Osteoblast (primary cell): Measurements from ENCODE around the gene VMAC. TPM values are rescaled to one million over a fixed set of nuclear protein-coding genes. Genes with fewer than 3 reads are reported as not detected.
A peak's percentile ranks its signal among the peaks of the same experiment; 100 is the strongest.

Experiments
- DNase-seq: peaks from one replicate; pipeline ENCODE4 v3.0.0; 2011; ENCODE audit warnings: low spot score, mixed read lengths; ENCODE audit not compliant: insufficient read length; ENCODE audit errors: missing footprints
- H2AFZ ChIP-seq: 2 replicates; pipeline ENCODE4 v1.6.0; 2011; ENCODE audit warnings: mild to moderate bottlenecking, low read length
- H3K27ac ChIP-seq: 2 replicates; pipeline ENCODE4 v1.5.1; 2011; ENCODE audit warnings: mild to moderate bottlenecking, low read depth, low read length, moderate library complexity
- H3K27me3 ChIP-seq: 2 replicates; pipeline ENCODE4 v1.6.0; 2012; ENCODE audit warnings: mild to moderate bottlenecking, control low read depth, inconsistent platforms, low read length, moderate library complexity; ENCODE audit not compliant: insufficient read depth
- H3K36me3 ChIP-seq: 2 replicates; pipeline ENCODE4 v1.5.1; 2011; ENCODE audit warnings: mild to moderate bottlenecking, low read length, control low read depth, moderate library complexity; ENCODE audit not compliant: insufficient read depth
- H3K4me1 ChIP-seq: 2 replicates; pipeline ENCODE4 v1.5.1; 2011; ENCODE audit warnings: mild to moderate bottlenecking, low read length, control low read depth, moderate library complexity; ENCODE audit not compliant: insufficient read depth
- H3K4me2 ChIP-seq: 2 replicates; pipeline ENCODE4 v1.6.0; 2011; ENCODE audit warnings: mild to moderate bottlenecking, low read length; ENCODE audit not compliant: insufficient read depth
- H3K4me3 ChIP-seq: fragments of 200-600 bp; sonication (generic); 3 replicates; pipeline ENCODE4 v1.5.1; 2012; ENCODE audit warnings: mild to moderate bottlenecking, low read length, inconsistent platforms; ENCODE audit not compliant: insufficient read depth
- H3K79me2 ChIP-seq: 2 replicates; pipeline ENCODE4 v1.6.0; 2012; ENCODE audit warnings: mild to moderate bottlenecking, low read length, control low read depth, inconsistent platforms; ENCODE audit not compliant: insufficient read depth
- H3K9me3 ChIP-seq: 2 replicates; pipeline ENCODE4 v1.5.1; 2011; ENCODE audit warnings: low read depth, low read length, control low read depth
- H4K20me1 ChIP-seq: 2 replicates; pipeline ENCODE4 v1.6.0; 2012; ENCODE audit warnings: mild to moderate bottlenecking, low read length, control low read depth; ENCODE audit not compliant: insufficient read depth
- CTCF ChIP-seq: IDR thresholded peaks from 2 replicates; pipeline ENCODE4 v1.5.1; 2011; ENCODE audit warnings: mild to moderate bottlenecking, low read depth, low read length, moderate library complexity; ENCODE audit errors: extremely low read depth
- total RNA-seq: library from RNA; depleted of rRNA; stranded (reverse); fragments of >200 nt; gene quantifications from 2 replicates; pipeline ENCODE4 v1.2.3, GENCODE V29; 2012

The VMAC gene
- total RNA-seq, 1 donor, result 12.3 TPM

- Histone ChIP-seq H2AFZ (no peak overlapping the region), H3K4me3 (no peak overlapping the region), H3K36me3 (peaks cover 6% of the 10 kb centered on the region), H3K4me2 (no peak overlapping the region), H3K79me2 (peaks cover 2% of the 10 kb centered on the region), H3K27me3 (no peaks in the 10 kb centered on the region), H3K9me3 (no peaks in the 10 kb centered on the region), H3K27ac (no peak overlapping the region), H3K4me1 (peaks cover 9% of the 10 kb centered on the region), H4K20me1 (no peaks in the 10 kb centered on the region)
- no peak for DNase-seq
- no peak for TF ChIP-seq CTCF
These were observed 4.2 kb downstream of the VMAC start for GRCh38 chr19:5908773-5909442.

DNA sequence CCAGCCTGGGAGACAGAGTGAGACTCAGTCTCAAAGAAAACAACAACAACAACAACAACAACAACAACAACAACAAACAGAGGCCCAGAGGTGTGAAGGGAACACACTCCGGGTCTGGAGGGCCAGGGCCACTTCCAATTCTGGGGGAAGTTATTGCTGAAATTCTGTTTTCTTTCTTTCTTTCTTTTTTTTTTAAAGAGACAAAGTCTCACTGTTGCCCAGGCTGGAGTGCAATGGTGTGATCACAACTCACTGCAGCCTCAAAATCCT is 5.9 kb downstream of the VMAC start:
- Histone ChIP-seq H3K27me3 (no peaks in the 10 kb centered on the region), H3K4me1 (peaks cover 11% of the 10 kb centered on the region), H3K4me3 (no peak overlapping the region), H3K79me2 (peaks cover 2% of the 10 kb centered on the region), H2AFZ (no peak overlapping the region), H4K20me1 (no peaks in the 10 kb centered on the region), H3K36me3 (peaks cover 6% of the 10 kb centered on the region), H3K9me3 (no peaks in the 10 kb centered on the region), H3K4me2 (no peak overlapping the region), H3K27ac (no peak overlapping the region)
- no peak for DNase-seq
- no peak for TF ChIP-seq CTCF

DNA sequence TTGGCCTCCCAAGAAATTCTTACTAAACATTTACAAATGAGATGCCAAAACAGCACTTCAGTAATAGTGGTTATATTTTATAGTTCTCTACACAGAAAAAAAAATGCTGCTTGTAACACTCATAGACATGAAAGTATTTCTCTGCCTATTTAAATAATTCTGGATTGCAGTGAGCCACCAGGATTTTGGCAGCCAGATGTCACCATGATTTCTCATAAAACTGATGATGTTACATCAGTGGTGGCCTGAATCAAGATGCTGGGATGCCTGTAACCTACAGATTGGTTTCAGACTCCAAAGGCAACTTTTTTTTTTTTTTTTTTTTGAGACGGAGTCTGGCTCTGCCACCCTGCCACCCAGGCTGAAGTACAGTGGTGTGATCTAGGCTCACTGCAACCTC is 6.7 kb downstream of the VMAC start:
- H3K27ac ChIP-seq, result no peak overlapping the region
- no peaks in the 10 kb centered on the region for H4K20me1 ChIP-seq
- peaks cover 11% of the 10 kb centered on the region for H3K36me3 ChIP-seq
- H3K4me1 ChIP-seq, result peaks cover 11% of the 10 kb centered on the region
- no peak for TF ChIP-seq CTCF
- peak; percentile 41 for DNase-seq
- H3K4me2 ChIP-seq, result no peak overlapping the region
- H2AFZ ChIP-seq, result no peak overlapping the region
- H3K79me2 ChIP-seq, result no peaks in the 10 kb centered on the region
- no peaks in the 10 kb centered on the region for H3K9me3 ChIP-seq
- H3K4me3 ChIP-seq, result no peak overlapping the region
- H3K27me3 ChIP-seq, result no peaks in the 10 kb centered on the region

DNA sequence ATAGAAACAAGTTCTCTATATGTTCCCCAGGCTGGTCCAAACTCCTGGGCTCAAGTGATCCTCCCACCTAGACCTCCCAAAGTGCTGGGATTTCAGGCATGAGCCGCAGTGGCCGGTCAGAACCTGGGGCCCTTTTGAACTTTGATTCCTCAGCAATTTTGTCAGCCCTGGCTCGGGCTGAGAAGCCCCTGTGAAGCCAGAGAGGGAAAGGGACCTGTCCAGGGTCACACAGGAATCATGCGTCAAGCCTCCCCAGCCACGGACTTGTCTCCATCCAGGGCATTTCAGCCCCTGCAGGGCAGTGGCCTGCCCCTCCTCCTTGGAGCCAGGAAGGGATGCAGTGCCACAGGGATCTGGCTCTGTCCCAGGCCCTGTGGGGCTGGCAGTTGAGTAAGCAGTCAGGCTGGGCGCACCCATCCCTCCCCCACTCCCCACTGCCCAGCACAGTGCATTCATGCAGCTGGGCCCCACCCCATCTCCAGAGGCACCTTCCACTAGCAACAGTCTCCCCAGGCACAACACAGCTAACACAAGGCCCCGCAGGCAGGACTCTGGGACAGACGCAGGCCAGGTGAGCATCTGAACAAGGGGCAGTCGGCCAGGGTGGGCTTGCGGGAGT is 9.2 kb downstream of the VMAC start, which contains the start of gene CAPS:
Gene CAPS (plus strand): TSS at position 516 of the 619 bp plus-strand sequence. CDS start 153 bp downstream, outside the sequence.
- no peak for TF ChIP-seq CTCF
- H4K20me1 ChIP-seq, result no peaks in the 10 kb centered on the region
- no peak within 1 kb of the TSS for H3K27ac ChIP-seq
- DNase-seq, result peak; percentile 99
- no peaks in the 10 kb centered on the region for H3K79me2 ChIP-seq
- H3K4me3 ChIP-seq, result peak within 1 kb of the TSS; percentile 46
- peaks cover 12% of the 10 kb centered on the region for H3K36me3 ChIP-seq
- no peak within 1 kb of the TSS for H2AFZ ChIP-seq
- no peaks in the 10 kb centered on the region for H3K27me3 ChIP-seq
- H3K4me2 ChIP-seq, result peak within 1 kb of the TSS; percentile 38
- H3K9me3 ChIP-seq, result no peaks in the 10 kb centered on the region
- H3K4me1 ChIP-seq, result peaks cover 11% of the 10 kb centered on the region
